ENCODE data around the gene CPT1A.

DNA sequence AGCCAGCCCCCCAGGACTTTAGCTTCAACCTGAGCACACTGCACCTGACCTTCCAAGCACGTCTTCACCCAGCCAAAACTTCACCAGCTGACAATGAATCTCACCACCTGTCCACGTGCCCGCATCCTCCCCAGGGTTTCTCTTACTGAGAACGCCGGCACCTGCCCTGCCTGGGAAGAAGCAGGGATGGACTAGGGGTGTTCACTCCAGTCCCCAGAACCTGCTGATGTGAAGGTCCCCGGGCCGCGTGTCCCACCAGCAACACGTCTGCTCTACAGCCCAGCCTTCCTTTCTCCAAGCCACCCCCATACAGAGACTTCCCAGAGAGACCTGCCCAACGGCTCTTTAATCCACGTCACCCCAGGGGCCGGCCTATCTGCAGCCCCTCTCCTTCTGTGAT, 12.8 kb downstream of the CPT1A start:
- TF ChIP-seq, protein P1, sequence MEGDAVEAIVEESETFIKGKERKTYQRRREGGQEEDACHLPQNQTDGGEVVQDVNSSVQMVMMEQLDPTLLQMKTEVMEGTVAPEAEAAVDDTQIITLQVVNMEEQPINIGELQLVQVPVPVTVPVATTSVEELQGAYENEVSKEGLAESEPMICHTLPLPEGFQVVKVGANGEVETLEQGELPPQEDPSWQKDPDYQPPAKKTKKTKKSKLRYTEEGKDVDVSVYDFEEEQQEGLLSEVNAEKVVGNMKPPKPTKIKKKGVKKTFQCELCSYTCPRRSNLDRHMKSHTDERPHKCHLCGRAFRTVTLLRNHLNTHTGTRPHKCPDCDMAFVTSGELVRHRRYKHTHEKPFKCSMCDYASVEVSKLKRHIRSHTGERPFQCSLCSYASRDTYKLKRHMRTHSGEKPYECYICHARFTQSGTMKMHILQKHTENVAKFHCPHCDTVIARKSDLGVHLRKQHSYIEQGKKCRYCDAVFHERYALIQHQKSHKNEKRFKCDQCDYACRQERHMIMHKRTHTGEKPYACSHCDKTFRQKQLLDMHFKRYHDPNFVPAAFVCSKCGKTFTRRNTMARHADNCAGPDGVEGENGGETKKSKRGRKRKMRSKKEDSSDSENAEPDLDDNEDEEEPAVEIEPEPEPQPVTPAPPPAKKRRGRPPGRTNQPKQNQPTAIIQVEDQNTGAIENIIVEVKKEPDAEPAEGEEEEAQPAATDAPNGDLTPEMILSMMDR (IDR thresholded peaks at IDR 0.05), result no peak
- no peak for TF ChIP-seq POLR2A (IDR thresholded peaks at IDR 0.05)

Measured in Peyer's patch (tissue), 4 donors.